Bronchial epithelial cell (primary cell): ENCODE data around the gene RALGAPA2. TPM values are rescaled to one million over a fixed set of nuclear protein-coding genes. Genes with fewer than 3 reads are reported as not detected.

Source experiments
- DNase-seq: peaks from one replicate; pipeline ENCODE4 v3.0.0-alpha.2; 2010; ENCODE audit warnings: low read depth
- FAIRE-seq: peaks from 2 replicates; lab custom pipeline; 2011; peaks lifted over from hg19 to GRCh38; lab: Jason Lieb, UNC
- H3K27me3 ChIP-seq: 2 replicates; pipeline ENCODE4 v1.5.1; 2011; ENCODE audit warnings: low read length; ENCODE audit not compliant: control insufficient read depth, insufficient read depth
- H3K36me3 ChIP-seq: 2 replicates; pipeline ENCODE4 v1.5.1; 2011; ENCODE audit warnings: low read length; ENCODE audit not compliant: control insufficient read depth, insufficient read depth
- H3K4me3 ChIP-seq: 2 replicates; pipeline ENCODE4 v1.5.1; 2011; ENCODE audit warnings: mild to moderate bottlenecking, low read depth, low read length, control low read depth
- CTCF ChIP-seq: IDR thresholded peaks from 2 replicates; pipeline ENCODE4 v1.5.1; 2011; ENCODE audit warnings: mild to moderate bottlenecking, moderate library complexity, low read length, control low read depth, inconsistent platforms; ENCODE audit not compliant: insufficient read depth, severe bottlenecking
- total RNA-seq: library from RNA; depleted of rRNA; stranded (reverse); fragments of >200 nt; gene quantifications from 2 replicates; pipeline ENCODE4 v1.2.1, GENCODE V29; 2014

The RALGAPA2 gene
- total RNA-seq, 1 donor from 2014 or later, result 8.7 TPM

- Histone ChIP-seq H3K36me3 (no peaks in the 10 kb centered on the region), H3K27me3 (peaks cover 62% of the 10 kb centered on the region), H3K4me3 (no peak overlapping the region)
- TF ChIP-seq CTCF, result no peak
- no peak for FAIRE-seq
- no peak for DNase-seq
Measured at GRCh38 chr20:20366551-20366875, 345.9 kb downstream of the RALGAPA2 start.

GRCh38 chr20:20365480-20366161 lies 346.8 kb downstream of the RALGAPA2 start:
- TF ChIP-seq CTCF, result no peak
- no peak for FAIRE-seq
- Histone ChIP-seq H3K36me3 (no peaks in the 10 kb centered on the region), H3K4me3 (no peak overlapping the region), H3K27me3 (peaks cover 59% of the 10 kb centered on the region)
- DNase-seq, result no peak

GRCh38 chr20:20364593-20365479 lies 347.6 kb downstream of the RALGAPA2 start:
- no peak for TF ChIP-seq CTCF
- DNase-seq (no peak), FAIRE-seq (no peak)
- Histone ChIP-seq H3K27me3 (peaks cover 54% of the 10 kb centered on the region), H3K36me3 (no peaks in the 10 kb centered on the region), H3K4me3 (no peak overlapping the region)

- no peaks in the 10 kb centered on the region for H3K36me3 ChIP-seq
- TF ChIP-seq CTCF, result no peak
- H3K4me3 ChIP-seq, result no peak overlapping the region
- peaks cover 49% of the 10 kb centered on the region for H3K27me3 ChIP-seq
- no peak for FAIRE-seq
- DNase-seq, result no peak
Measured at GRCh38 chr20:20363799-20364592, 348.4 kb downstream of the RALGAPA2 start.

GRCh38 chr20:20363434-20363798 lies 349.0 kb downstream of the RALGAPA2 start:
- H3K4me3 ChIP-seq, result no peak overlapping the region
- no peaks in the 10 kb centered on the region for H3K36me3 ChIP-seq
- peaks cover 47% of the 10 kb centered on the region for H3K27me3 ChIP-seq
- TF ChIP-seq CTCF, result no peak
- FAIRE-seq (no peak), DNase-seq (no peak)
